HG02642 (cell line): ENCODE results near the gene NPL.

Experiments used
- ATAC-seq: cut with Tn5 transposase; IDR thresholded peaks from one replicate; pipeline ENCODE4 v1.9.1; 2021; ENCODE audit warnings: mild to moderate bottlenecking; ENCODE audit not compliant: unreplicated experiment, poor library complexity

Gene NPL, protein sequence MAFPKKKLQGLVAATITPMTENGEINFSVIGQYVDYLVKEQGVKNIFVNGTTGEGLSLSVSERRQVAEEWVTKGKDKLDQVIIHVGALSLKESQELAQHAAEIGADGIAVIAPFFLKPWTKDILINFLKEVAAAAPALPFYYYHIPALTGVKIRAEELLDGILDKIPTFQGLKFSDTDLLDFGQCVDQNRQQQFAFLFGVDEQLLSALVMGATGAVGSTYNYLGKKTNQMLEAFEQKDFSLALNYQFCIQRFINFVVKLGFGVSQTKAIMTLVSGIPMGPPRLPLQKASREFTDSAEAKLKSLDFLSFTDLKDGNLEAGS

DNA sequence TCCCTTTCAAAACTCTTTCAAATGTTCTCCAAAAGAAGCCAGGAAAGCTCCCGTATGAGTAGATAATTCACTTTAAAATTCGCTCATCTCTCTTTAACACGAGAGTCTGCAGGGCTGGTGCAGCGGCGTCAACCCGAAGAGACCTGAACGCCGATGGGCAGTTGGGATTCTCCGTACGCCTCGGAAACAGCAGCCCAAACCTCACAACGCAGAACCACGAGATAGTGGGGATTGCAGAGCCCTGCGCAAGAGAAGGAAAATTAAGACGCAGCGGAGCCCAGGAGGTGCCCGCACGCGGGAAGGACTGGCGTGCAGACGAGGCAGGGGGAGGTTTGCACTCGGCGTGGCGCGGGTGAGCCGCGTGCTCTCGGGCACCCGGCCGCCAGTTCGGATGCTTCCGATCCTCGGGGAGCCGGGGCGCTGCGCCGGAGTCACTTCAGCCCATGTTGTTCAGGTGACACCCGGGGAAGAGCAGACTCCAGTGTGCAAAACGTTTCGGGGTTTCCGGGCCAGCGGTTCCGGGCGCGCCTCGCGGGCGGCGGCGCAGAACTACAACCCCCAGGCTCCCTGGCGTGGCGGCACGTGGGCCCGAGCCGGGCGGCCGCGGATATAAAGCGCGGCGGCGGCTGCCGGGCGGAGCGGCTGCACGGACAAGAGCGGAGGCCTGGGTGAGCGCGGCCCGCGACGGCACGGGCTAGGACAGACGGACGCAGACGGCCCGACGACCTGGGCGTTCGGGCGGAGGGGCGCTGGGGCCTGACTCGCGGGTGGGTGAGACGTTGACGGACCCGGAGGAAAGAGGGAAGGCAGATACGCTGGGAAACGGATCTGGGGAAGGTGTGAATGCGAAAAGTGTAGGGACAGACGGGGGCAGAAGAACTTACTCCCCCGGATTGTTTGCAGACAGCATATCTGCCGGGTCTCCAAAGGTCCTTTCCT lies at the start of gene NPL:
NPL (plus strand) TSS at position 636 of the 939 bp plus-strand sequence. CDS start 4,599 bp downstream, outside the sequence.
- peak; percentile 95 for ATAC-seq

DNA sequence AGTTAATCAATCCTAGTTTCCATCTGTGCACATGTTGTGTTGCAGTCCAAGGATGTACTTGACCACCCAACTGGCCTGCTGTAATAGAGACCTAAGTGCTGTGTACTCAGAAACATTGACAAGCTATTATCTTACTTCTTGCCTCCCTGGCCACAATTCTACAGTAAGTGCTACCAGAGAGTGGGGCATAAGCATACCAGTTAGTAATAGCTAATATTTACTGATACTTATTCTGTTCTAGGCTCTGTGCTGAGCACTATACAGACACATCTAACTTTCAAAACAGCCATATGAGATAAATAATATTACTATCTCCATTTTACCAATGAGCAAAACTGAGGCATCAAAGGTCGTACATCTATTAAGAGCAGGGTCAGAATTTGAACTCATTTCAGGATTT lies 49.5 kb upstream of the NPL start:
- ATAC-seq: no peak

DNA sequence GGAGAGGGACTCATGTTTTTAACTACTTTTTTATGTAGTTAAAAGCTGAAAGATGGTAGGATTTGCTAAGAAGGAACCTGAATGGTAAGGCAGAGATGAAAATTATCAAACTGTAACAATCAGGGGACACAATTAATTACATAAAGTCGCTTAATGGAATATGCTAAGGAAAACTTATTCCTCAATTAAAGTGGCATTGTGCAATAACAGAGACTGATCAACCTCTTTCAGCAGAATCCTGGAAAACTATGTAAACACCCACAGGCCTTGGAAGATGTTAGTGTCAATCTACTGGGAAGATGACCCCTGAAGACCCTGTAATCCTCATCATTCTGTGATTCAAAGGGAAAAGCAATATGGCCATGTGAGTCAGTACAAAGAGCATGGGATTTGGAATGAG lies 46.8 kb upstream of the NPL start:
- no peak for ATAC-seq

DNA sequence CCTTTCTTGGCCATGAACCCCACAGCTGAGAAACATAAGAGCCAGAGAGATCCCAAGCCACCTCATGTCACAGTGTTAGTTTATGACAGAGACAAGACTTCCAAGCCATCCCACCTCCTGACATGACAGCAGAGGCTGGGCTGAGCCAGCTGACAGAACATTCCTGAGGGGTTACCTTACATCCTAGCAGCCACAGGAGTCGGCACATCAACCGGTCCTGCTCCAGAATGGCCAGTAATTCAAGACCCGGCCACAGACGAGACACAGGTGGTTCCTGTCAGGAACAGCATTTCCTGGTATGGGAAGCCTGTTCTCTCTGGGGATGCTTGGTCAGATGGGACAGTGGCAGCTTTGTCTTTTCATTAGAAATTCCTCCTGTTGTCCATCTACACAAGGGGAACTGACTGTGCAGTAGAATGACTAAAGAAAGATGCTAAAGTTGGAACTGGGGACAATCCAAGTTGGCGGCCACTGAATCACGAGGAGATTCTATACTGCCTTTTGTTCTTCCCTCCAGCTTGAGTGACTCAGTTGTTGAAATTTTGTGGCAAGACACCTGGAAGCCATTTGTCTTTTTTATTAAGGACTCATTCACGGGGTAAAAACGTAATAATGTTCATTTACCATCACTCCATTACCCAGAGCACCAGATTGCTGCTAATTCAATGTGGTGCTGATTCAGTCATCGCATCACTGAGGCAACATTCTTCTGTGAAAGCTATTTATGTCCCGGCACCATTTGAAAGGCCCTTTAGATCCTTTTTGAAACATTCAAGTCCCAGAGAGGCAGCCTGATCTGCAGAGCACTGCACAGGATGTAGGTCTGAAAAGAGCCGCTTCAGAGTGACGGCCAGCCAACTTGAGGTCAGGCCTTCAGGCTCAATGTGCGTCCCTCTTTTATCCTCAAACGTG lies 37.2 kb upstream of the NPL start:
- ATAC-seq: no peak

DNA sequence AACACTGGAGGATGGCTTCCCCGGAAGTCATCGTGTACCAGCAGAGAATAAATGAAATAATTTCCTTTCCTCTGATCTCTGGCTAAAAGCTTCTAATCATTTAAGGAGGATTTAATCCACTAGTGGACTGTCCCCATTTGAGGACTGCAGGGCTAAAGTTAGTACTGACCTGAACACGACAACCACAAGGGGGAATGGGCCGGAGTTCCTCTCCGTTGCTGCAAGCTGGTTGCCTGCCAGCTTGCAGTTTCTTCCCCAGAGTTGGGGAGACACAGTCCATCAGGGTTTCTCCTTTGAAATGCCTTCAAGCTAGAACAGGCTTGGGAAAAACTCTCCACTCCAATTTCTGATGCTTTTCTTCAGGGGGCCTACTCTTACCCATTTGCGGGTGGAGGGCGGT lies 35.5 kb upstream of the NPL start:
- ATAC-seq: no peak

DNA sequence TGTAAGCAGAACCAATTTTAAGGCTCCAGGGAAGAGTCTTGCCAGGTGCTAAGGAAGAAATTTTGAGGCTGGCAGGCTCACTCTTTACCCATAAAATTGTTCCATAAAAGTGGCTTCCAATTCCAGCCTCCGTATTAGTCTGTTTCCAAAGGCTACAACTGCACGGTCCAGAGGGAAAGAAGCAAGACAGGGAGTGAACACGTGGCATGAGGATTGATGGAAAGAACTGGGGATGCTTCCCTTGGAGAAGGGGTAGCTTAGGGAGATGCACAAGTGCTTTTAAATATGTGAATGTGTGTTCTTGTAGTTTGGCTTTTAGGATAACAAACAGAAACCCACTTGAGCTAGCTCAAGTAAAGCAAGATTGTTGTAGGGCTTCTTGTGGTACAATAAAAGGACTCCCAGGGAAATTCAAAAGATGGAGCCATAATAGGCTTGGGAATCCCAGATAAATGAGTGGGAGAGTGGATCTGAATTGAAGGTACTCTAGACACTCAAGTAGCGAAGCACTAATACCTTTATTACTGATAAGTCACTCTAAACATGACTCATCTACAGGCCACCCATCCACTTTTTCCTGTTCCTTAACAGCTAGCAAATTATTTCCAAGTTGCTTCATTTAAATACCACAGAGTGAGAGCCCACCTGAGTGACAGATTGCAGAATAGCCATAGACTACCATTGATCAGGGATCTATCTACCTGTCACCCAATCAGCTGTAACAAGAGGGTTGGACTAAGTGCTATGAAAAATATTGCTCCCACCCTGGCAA lies 34.8 kb upstream of the NPL start:
- ATAC-seq: no peak

DNA sequence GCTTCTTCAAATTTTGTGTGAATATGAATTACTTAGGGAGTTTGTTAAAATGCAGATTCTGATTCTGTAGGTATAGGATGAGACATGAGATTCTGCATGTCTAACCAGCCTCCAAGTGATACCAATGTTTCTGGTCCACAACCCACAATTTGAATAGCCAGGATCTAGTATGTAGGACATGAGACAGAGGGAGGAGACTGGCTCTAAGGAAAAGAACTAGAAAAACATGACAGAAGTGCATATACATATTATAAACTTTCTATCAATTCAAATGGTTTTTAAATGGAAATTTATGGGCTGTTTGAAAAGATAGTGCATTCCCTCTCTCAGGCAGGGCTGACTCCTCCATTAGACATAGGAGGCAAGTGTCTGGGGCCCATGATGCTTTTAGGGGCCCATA lies 33.9 kb upstream of the NPL start:
- no peak for ATAC-seq

DNA sequence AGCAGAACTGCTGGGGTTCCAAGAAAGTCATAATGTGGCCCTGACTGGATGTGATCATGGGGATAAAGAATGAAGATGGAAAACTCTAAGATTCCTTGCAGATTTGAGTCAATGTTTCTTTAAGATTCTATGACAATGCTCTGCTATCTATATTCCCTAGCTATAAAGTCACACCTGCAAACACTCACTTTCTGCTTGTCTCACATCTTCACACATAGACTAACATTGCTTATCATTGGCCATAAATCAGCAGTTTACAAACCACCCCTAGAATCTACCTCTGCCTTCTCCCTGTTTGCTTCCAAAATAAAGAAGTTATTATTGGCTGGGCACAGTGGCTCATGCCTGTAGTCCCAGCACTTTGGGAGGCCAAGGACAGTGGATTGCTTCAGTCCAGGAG lies 33.1 kb upstream of the NPL start:
- ATAC-seq: no peak

DNA sequence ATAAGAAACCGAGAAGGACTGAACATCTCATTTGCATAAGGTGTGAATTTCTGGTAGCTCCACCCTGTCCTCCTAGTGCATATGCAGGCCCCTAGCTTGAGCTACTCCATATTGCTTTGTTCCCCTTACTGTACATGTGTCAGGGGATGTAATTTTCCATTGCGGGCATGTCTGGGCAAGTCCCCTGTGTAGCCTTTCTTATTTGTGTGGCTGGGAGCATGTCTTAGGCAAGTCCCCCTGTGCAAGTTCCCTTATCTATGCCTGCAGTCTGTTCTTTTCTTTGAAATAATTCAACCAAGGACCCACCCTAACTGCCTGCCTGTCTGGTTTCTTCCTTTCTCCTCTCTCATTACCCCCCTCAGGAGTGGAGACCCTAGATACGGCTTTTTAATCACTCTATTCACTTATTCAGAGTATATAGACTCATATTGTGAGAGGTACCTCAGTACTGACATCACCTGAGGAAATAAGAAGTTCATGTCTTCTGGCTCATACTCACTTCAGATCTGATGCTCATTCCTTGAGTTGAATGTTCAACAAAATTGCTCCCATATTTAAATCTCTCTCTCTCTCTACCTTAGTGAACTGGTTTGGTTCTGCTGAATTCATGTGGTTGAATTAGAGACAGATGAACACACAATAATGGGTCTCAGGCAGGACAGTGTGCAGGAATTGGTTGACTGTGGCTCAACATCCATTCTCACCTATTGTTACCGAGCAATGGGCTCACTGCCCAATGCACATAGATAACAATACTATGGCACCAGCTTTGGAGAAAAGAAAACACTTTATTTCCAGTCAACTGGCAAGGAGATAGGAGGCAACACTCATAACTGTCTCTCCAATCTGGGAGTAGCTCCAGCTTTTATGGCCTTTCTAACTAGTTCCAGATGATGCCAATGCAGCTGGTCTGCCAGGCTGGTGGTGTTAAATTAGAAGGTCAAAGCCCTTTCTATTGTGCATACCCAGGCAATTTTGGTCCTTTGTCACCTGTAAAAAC lies 27.9 kb upstream of the NPL start:
- no peak for ATAC-seq

DNA sequence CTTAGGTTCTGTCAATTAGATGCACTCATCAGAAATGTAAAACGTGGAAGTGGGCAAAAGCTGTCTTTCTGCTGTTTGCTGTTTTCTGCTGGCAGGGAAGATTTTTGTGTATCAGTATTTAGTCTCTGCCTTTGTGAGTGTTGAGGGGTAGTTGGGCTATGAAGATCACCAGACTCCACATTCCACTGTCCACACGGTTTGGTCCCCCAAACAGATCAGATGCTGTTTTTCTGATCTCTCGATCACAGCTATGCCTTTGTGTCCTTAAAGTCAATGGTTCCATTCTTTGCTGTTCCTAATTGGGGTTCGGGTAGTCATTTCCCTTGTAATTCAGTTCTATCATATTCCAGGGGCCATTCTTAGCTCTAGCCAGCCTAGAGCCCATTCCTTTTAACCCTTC lies 27.0 kb upstream of the NPL start:
- ATAC-seq: no peak

DNA sequence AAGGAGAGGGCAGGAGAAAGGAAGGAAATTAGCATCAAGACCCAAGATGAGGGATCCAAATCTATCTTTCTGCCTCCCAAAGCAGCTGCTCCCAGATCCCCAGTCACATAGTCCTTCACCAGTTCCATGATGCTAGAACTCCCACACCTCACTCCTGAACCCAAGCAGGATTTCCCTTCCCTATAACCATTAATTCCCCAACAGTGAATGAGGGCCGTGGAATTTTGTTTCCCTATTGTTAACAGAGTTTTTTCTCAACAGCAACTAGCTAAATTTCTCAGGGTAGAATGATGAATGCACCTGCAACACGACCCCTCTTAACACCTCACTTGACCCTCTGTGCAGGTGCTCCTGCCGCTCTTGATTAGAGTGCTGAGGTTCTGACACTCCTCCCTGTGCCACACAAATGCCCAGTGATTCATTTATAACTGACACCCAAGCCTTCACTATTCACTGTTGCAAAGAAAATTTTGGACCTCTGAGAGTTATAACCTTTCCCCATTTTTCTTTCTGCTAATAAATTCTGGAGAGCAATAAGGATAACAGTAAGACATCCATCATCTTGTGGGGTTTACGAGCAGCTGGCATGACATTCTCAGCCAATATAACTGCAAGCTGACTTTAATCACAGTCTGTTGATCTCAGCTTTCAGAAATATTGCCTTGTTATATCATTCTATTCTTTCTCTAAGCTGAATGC lies 25.4 kb upstream of the NPL start:
- no peak for ATAC-seq

DNA sequence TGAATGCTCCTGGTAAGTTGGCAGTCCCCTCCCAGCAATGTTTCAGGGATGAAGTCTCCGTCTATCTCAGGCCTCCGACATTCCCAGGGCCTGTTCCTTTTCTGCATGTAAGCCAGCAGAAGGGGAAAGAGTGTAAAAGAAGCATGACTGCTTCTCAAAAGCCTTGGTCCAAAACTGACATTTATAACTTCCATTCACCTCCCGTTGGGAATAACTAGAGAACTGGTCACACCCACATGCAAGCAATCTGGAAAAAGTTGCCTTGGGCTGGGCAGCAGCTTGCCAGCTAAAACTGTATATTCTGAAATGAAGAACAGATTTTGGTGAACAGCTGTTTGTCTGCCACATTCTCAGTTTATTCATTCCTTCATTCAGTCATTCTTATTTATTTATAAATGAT lies 24.2 kb upstream of the NPL start:
- no peak for ATAC-seq

DNA sequence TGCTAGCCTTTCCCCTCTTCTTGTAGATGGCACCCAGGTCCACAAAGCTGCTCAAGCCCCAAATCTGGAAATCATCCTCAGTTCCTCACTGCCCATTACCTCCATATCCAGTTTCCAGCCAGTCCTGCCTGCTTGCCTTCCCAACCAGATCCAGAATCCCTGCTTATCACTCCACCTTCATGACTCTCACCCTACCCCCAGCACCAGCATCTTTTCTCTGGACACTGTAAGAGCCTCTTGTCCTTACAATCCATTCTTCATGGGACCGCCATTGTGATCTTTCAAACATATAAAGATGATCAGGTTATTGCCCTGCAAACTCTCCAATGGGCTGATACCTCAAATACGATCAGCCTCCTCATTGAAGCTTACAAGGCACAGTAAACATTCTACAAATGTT lies 23.5 kb upstream of the NPL start:
- ATAC-seq: no peak

DNA sequence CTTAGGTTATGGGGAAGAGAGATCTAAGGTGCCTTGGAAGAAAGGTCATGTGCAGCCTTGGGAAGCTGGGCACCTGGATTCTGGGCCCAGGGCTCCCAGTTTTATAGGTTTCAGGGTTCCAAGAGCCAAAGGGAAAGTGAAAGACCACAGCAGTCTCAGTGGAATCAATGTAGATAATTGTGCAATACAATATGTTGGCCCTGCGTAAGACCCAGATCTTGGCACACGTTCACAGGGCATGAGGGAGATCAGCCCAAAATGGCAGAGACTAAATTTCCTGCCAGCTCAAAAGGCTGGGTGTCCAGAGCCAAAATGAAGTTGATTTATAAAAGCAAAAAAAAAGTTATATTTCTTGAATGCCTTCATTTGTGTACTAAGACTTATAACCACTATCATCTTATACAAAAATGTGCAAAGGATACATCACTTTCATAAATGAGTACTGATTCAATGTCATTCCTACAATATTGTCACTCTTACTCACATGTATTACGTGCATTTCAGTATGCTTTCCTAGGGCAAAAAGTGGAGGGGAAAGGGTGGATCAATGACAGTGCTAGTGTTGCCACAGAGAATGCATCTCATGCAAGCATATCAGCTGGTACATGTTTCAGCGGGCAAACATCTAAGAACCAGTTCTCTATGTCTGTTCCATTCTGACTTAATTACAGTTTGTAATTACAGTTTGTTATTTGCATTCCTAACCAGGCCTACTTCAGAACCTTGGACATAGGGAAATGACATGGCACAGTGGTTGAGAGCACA lies 22.5 kb upstream of the NPL start:
- no peak for ATAC-seq

DNA sequence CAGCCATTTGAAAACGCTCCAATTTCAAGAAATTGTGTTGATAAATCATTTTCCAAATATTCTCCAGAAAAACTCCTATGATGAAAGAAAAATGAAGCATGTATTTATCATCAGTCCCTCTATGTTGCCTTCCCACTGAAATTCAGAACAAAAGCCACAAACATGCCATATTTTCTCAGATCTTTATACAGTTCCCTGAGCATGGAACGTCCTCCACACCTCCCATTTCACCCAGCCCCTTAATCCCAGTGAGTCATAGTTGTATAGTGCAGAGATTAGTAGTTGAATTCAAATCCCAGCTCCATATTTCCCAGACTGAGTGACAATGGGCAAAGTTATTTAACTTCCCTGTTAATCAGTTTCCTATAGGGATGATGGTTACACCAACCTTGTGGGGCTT lies 20.6 kb upstream of the NPL start:
- no peak for ATAC-seq

DNA sequence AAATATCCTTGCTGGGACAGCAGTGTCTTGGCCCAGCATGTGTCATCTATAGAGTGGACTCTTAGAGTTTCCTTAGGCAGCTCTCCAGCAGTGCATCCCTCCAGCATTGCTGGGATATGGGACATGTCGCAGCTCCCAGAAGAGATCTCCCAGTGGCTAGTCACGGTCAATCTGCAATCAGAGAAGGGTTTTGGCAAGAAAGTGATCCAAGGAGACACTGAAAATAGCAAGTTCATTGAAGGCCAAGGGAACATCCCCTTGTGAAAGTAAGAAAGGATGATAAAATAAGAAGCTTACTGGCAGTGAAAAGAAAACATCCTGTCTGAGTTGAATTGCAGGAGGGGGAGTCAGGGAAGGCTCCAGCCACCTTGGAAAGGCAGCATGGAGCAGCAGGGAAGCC lies 19.3 kb upstream of the NPL start:
- no peak for ATAC-seq

DNA sequence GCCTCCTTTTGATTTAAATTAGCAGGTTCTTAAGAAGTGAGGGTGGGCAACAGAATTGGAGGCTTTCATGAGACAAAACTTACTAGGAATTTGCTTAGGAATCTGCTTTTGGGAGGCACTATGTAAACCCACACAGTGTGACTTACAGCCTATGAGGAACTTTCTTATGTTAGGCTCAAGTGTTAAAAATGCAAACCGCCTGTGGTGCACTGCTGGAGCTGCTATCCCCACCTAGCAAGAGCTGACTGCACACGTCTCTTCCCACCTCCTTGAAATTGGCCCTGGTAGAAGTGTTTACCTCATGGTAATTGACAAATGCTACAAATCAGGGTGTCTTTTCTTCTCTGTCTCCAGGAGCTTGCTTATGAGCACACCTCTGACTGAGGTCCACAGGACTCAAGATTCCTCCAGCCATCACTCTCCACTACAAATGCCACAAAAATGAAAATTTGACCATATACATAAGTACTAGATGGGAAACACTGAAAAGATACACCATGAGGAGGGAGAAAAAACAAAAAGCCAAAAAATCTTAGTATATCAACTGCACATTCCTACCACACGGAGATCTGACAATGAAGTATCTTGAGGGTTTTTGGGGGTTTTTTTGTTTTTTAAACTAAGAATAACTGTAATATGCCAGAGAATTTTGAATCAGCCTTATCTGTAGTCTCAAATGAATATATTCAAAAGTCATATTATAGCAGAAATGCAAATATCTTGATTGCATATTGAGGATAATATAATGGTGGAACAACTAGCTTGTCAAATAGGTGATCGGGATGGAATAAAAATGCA lies 18.2 kb upstream of the NPL start:
- ATAC-seq: no peak
